H1 (cell line): ENCODE results near the gene FHDC1. TPM values are rescaled to one million over a fixed set of nuclear protein-coding genes. Genes with fewer than 3 reads are reported as not detected.

ENCODE experiments used
- CTCF ChIA-PET: fragments of 300-600 bp; sonication (Branson Sonifier 250); formaldehyde crosslinking; loops from one replicate; lab custom pipeline; 2021; ENCODE audit not compliant: partially characterized antibody; lab: Charles Lee
- POLR2A ChIA-PET: fragments of 300-600 bp; sonication (Branson Sonifier 250); formaldehyde crosslinking; loops from one replicate; lab custom pipeline; 2021; ENCODE audit warnings: inconsistent platforms; ENCODE audit not compliant: partially characterized antibody; lab: Charles Lee
- DNase-seq, 2 experiments: peaks; one replicate each; pipeline versions ENCODE4 v3.0.0 to v3.0.0-alpha.2; 2010 to 2022; ENCODE audit warnings: low spot score in 2 of 2, low read depth in 1 of 2, mixed read lengths in 1 of 2
- FAIRE-seq: peaks from 2 replicates; lab custom pipeline; 2011; peaks lifted over from hg19 to GRCh38; lab: Jason Lieb, UNC
- H2AFZ ChIP-seq: 2 replicates; pipeline ENCODE4 v1.8.1; 2012; ENCODE audit warnings: low read length, inconsistent platforms
- H2AK5ac ChIP-seq: 2 replicates; pipeline ENCODE4 v1.6.1; 2013; ENCODE audit warnings: low read depth, low read length
- H2BK120ac ChIP-seq: replicated peaks from 2 replicates; pipeline ENCODE3; 2013; ENCODE audit warnings: low read depth, low read length, inconsistent platforms
- H2BK12ac ChIP-seq: 2 replicates; pipeline ENCODE4 v1.6.1; 2013; ENCODE audit warnings: low read depth, low read length
- H2BK15ac ChIP-seq: 2 replicates; pipeline ENCODE4 v1.6.1; 2013; ENCODE audit warnings: low read length
- H2BK20ac ChIP-seq: 2 replicates; pipeline ENCODE4 v1.6.1; 2013; ENCODE audit warnings: low read length
- H2BK5ac ChIP-seq: 2 replicates; pipeline ENCODE4 v1.6.1; 2013; ENCODE audit warnings: low read depth, low read length
- H3K14ac ChIP-seq: 2 replicates; pipeline ENCODE4 v1.6.1; 2013; ENCODE audit warnings: inconsistent platforms; ENCODE audit not compliant: insufficient read length
- H3K18ac ChIP-seq: 2 replicates; pipeline ENCODE4 v1.6.1; 2013; ENCODE audit warnings: low read length; ENCODE audit errors: extremely low read depth
- H3K23ac ChIP-seq: 2 replicates; pipeline ENCODE4 v1.6.1; 2013; ENCODE audit warnings: inconsistent platforms; ENCODE audit not compliant: insufficient read length
- H3K23me2 ChIP-seq: 2 replicates; pipeline ENCODE4 v1.6.1; 2013; ENCODE audit warnings: low read depth, low read length
- H3K27ac ChIP-seq: 2 replicates; pipeline ENCODE4 v1.6.1; 2011; ENCODE audit warnings: low read depth, low read length, inconsistent platforms
- H3K27me3 ChIP-seq, 4 experiments: replicated peaks in 1 of 4; 1 replicate in 1 of 4; 2 replicates in 3 of 4; pipeline versions ENCODE4 v1.6.1 to v1.8.1; 2011 to 2013; ENCODE audit warnings: low read length in 3 of 4, mild to moderate bottlenecking in 3 of 4, inconsistent platforms in 2 of 4, mixed read lengths in 2 of 4, moderate library complexity in 1 of 4; ENCODE audit not compliant: control insufficient read depth in 3 of 4, insufficient read depth in 3 of 4; ENCODE audit errors: extremely low read depth in 1 of 4
- H3K36me3 ChIP-seq, 4 experiments: 2 replicates each; pipeline versions ENCODE4 v1.6.1 to v1.8.1; 2011 to 2013; ENCODE audit warnings: mild to moderate bottlenecking in 4 of 4, low read length in 3 of 4, moderate library complexity in 2 of 4, control low read depth in 1 of 4, inconsistent platforms in 1 of 4; ENCODE audit not compliant: insufficient read depth in 4 of 4, control insufficient read depth in 2 of 4
- H3K4ac ChIP-seq: replicated peaks from 2 replicates; pipeline ENCODE3; 2013; ENCODE audit warnings: low read length, low read depth, mixed read lengths, inconsistent platforms; ENCODE audit not compliant: insufficient read length
- H3K4me1 ChIP-seq, 4 experiments: replicated peaks in 1 of 4; 1 replicate in 1 of 4; 2 replicates in 3 of 4; pipeline versions ENCODE4 v1.6.1 to v1.8.1; 2011 to 2013; ENCODE audit warnings: low read length in 3 of 4, inconsistent platforms in 2 of 4, mixed read lengths in 1 of 4; ENCODE audit not compliant: insufficient read depth in 4 of 4, control insufficient read depth in 3 of 4
- H3K4me2 ChIP-seq, 2 experiments: 2 replicates each; pipeline versions ENCODE4 v1.6.1 to v1.8.1; 2011 to 2013; ENCODE audit warnings: low read depth in 2 of 2, low read length in 2 of 2, control low read depth in 1 of 2, inconsistent platforms in 1 of 2, mild to moderate bottlenecking in 1 of 2; ENCODE audit not compliant: insufficient read depth in 1 of 2
- H3K4me3 ChIP-seq, 4 experiments: fragments of 200-600, 300-600 bp in 1 of 4; sonication (generic), shearing (Covaris generic), sonication (Bioruptor Twin) in 1 of 4; 2 replicates each; pipeline versions ENCODE4 v1.5.1 to v1.8.1; 2011 to 2016; ENCODE audit warnings: low read length in 4 of 4, low read depth in 3 of 4, control low read depth in 2 of 4, inconsistent platforms in 2 of 4, mild to moderate bottlenecking in 2 of 4, mixed read lengths in 1 of 4, moderate library complexity in 1 of 4; ENCODE audit not compliant: insufficient read depth in 2 of 4; ENCODE audit errors: extremely low read depth in 1 of 4
- H3K56ac ChIP-seq: replicated peaks from 2 replicates; pipeline ENCODE3; 2013; ENCODE audit warnings: low read depth, mild to moderate bottlenecking, mixed read lengths, low read length, inconsistent platforms; ENCODE audit not compliant: insufficient read length
- H3K79me1 ChIP-seq: 2 replicates; pipeline ENCODE4 v1.6.1; 2013; ENCODE audit warnings: low read depth, low read length, control low read depth
- H3K79me2 ChIP-seq, 2 experiments: 2 replicates each; pipeline versions ENCODE4 v1.6.1 to v1.8.1; 2012 to 2013; ENCODE audit warnings: low read length in 2 of 2, mild to moderate bottlenecking in 2 of 2, inconsistent platforms in 1 of 2; ENCODE audit not compliant: insufficient read depth in 2 of 2, control insufficient read depth in 1 of 2
- H3K9ac ChIP-seq, 4 experiments: replicated peaks in 1 of 4; 1 replicate in 1 of 4; 2 replicates in 3 of 4; pipeline versions ENCODE4 v1.6.1 to v1.8.1; 2011 to 2013; ENCODE audit warnings: low read depth in 3 of 4, low read length in 3 of 4, control low read depth in 2 of 4, mild to moderate bottlenecking in 2 of 4, moderate library complexity in 2 of 4, inconsistent platforms in 1 of 4; ENCODE audit errors: extremely low read depth in 1 of 4
- H3K9me3 ChIP-seq, 2 experiments: 2 replicates each; pipeline versions ENCODE4 v1.6.1 to v1.8.1; 2012 to 2013; ENCODE audit warnings: mild to moderate bottlenecking in 2 of 2, moderate library complexity in 2 of 2, control low read depth in 1 of 2, inconsistent platforms in 1 of 2, low read depth in 1 of 2, low read length in 1 of 2, mixed read lengths in 1 of 2; ENCODE audit not compliant: insufficient read depth in 2 of 2
- H4K20me1 ChIP-seq, 2 experiments: replicated peaks in 1 of 2; 2 replicates each; pipeline versions ENCODE3 to v1.8.1; 2011 to 2013; ENCODE audit warnings: inconsistent platforms in 2 of 2, low read length in 2 of 2, mild to moderate bottlenecking in 1 of 2; ENCODE audit not compliant: insufficient read depth in 2 of 2, control insufficient read depth in 1 of 2
- H4K5ac ChIP-seq: 2 replicates; pipeline ENCODE4 v1.6.1; 2013; ENCODE audit warnings: low read length, low read depth, mixed read lengths, inconsistent platforms; ENCODE audit not compliant: insufficient read length
- H4K8ac ChIP-seq: 2 replicates; pipeline ENCODE4 v1.8.0; 2013; ENCODE audit warnings: mild to moderate bottlenecking, moderate library complexity, low read length, inconsistent platforms; ENCODE audit not compliant: insufficient read depth; ENCODE audit errors: extremely low read depth
- H4K91ac ChIP-seq: replicated peaks from 2 replicates; pipeline ENCODE3; 2013; ENCODE audit warnings: low read length, mixed read lengths, inconsistent platforms; ENCODE audit not compliant: insufficient read length
- CEBPB ChIP-seq: IDR thresholded peaks from 2 replicates; pipeline ENCODE4 v1.6.1; 2012; ENCODE audit warnings: low read depth, low read length
- CTCF ChIP-seq, 3 experiments: IDR thresholded peaks; 1 replicate in 2 of 3; 2 replicates in 1 of 3; pipeline versions ENCODE4 v1.5.1 to v1.6.1; 2011; ENCODE audit warnings: low read length in 3 of 3, mild to moderate bottlenecking in 3 of 3, inconsistent platforms in 2 of 3, low read depth in 1 of 3, moderate library complexity in 1 of 3; ENCODE audit not compliant: insufficient read depth in 1 of 3; ENCODE audit errors: control extremely low read depth in 1 of 3
- EGR1 ChIP-seq: IDR thresholded peaks from 2 replicates; pipeline ENCODE4 v1.6.1; 2011; ENCODE audit warnings: low read depth, low read length, borderline replicate concordance
- FOSL1 ChIP-seq: IDR thresholded peaks from 2 replicates; pipeline ENCODE4 v1.6.1; 2011; ENCODE audit warnings: mild to moderate bottlenecking, low read depth, low read length, moderate library complexity; ENCODE audit not compliant: insufficient read depth
- KDM5A ChIP-seq: fragments of 200-600 bp; IDR thresholded peaks from 2 replicates; pipeline ENCODE4 v1.7.1; 2012; ENCODE audit warnings: mild to moderate bottlenecking, low read length, inconsistent platforms, mixed read lengths
- MAFK ChIP-seq: IDR thresholded peaks from 2 replicates; pipeline ENCODE4 v1.6.1; 2012; ENCODE audit warnings: low read depth, mild to moderate bottlenecking, improper control_type of control experiment, low read length
- NRF1 ChIP-seq: IDR thresholded peaks from 2 replicates; pipeline ENCODE4 v1.6.1; 2011; ENCODE audit warnings: mild to moderate bottlenecking, low read depth, low read length, improper control_type of control experiment
- RBBP5 ChIP-seq: IDR thresholded peaks from 2 replicates; pipeline ENCODE4 v1.7.1; 2012; ENCODE audit warnings: low read depth, mild to moderate bottlenecking, inconsistent platforms, low read length, moderate library complexity, borderline replicate concordance
- RFX5 ChIP-seq: IDR thresholded peaks from 2 replicates; pipeline ENCODE4 v1.6.1; 2011; ENCODE audit warnings: low read depth, low read length, improper control_type of control experiment, borderline replicate concordance
- TAF1 ChIP-seq: IDR thresholded peaks from 2 replicates; pipeline ENCODE4 v1.6.1; 2011; ENCODE audit warnings: mild to moderate bottlenecking, low read depth, low read length
- WGBS, 2 experiments: shearing (Covaris generic) in 1 of 2; methylation state at CpG; one replicate each; pipeline versions ENCODE4 v1.1.6 to v1.1.7; 2013 to 2015; ENCODE audit warnings: low lambda C conversion rate in 2 of 2, mixed read lengths in 2 of 2, inconsistent platforms in 1 of 2, low coverage in 1 of 2, missing lambda C conversion rate in 1 of 2; ENCODE audit not compliant: insufficient replicate concordance in 2 of 2, insufficient coverage in 1 of 2, insufficient read length in 1 of 2; ENCODE audit errors: extremely low coverage in 1 of 2, missing lambda C conversion rate in 1 of 2; 5-methylcytosine and 5-hydroxymethylcytosine counted together
- polyA plus RNA-seq, 7 experiments: library from polyadenylated mRNA; depleted of rRNA in 3 of 7; stranded (reverse) in 5 of 7; unstranded in 2 of 7; fragments of >200 nt in 5 of 7; fragments of 200-250 nt in 2 of 7; gene quantifications; 1 replicate in 5 of 7; 2 replicates in 1 of 7; 4 replicates in 1 of 7; pipeline versions ENCODE4 v1.2.1 to v1.2.3, GENCODE V29; 2011 to 2013; ENCODE audit warnings: missing spikeins in 2 of 7, mixed read lengths in 2 of 7
- total RNA-seq: library from RNA; stranded (reverse); fragmentation: NEBNext Ultra II Directional; extraction: Animal tissue kit (Norgen Biotek cat#: 25700); gene quantifications from 2 replicates; pipeline ENCODE4 v1.2.1, GENCODE V29; 2021
- TF ChIP-seq, protein P1 (sequence below): IDR thresholded peaks from 2 replicates; pipeline ENCODE4 v1.6.1; 2011; ENCODE audit warnings: low read length, improper control_type of control experiment

The FHDC1 gene
- total and polyA plus RNA-seq, 2 of the 8 experiments (the other 6 are each of a cell fraction or from before 2014, with no cell fraction given): 6.4 to 28.6 TPM

DNA sequence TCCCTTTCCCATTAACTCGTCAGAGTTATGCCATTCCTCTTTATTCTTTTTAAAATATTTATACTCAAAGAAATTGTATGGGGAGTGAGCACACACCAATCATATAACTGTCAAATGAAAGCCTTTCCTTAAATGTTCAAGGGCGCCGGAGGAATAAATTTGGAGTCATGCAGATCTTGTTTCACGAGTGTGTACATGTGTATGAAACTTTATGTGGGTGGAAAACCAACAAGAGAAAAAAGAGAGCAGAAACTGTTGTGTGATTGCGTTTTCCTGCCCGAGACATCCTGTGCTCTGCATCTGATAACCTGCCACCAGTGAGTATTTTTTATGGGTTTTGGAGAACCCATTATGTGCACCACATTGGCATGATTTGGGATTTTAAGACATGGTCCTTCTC lies 88.3 kb downstream of the FHDC1 start:
- Histone ChIP-seq H3K79me1 (no peaks in the 10 kb centered on the region), H3K4me2 (no peak overlapping the region), H2BK12ac (no peak overlapping the region), H3K14ac (no peak overlapping the region), H3K18ac (no peak overlapping the region), H3K4ac (no peak overlapping the region), H2AK5ac (no peak overlapping the region), H3K27ac (no peak overlapping the region), H2BK20ac (no peak overlapping the region), H3K23me2 (peaks cover 5% of the 10 kb centered on the region; the same call in 1 of the 2 replicates), H4K20me1 (peaks cover 0 to 3% of the 10 kb centered on the region in 2 experiments), H3K4me1 (peaks cover 0 to 10% (median 2%) of the 10 kb centered on the region in 4 experiments; a peak in 5 of 7 replicates), H3K36me3 (no peaks in the 10 kb centered on the region; a peak in 1 of 8 replicates), H2BK120ac (no peak overlapping the region), H3K56ac (no peak overlapping the region), H3K79me2 (peaks cover 0 to 4% of the 10 kb centered on the region in 2 experiments; a peak in 1 of 4 replicates), H4K5ac (no peak overlapping the region), H2BK15ac (no peak overlapping the region), H3K23ac (no peak overlapping the region), H4K8ac (no peak overlapping the region), H3K4me3 (no peak overlapping the region), H2BK5ac (no peak overlapping the region), H3K27me3 (no peaks in the 10 kb centered on the region; a peak in 1 of 7 replicates), H3K9me3 (peaks cover 16% of the 10 kb centered on the region in 2 experiments), H3K9ac (no peak overlapping the region), H4K91ac (no peak overlapping the region), H2AFZ (no peak overlapping the region)
- ChIA-PET CTCF (no interaction called here), POLR2A (no interaction called here)
- no peak for FAIRE-seq
- no peak for DNase-seq
- 93% methylated on average over 6 of the region's 6 CpGs; no CpG with 5 or more reads in 1 of the 2 experiments for WGBS, 2 experiments
- TF ChIP-seq, protein P1, sequence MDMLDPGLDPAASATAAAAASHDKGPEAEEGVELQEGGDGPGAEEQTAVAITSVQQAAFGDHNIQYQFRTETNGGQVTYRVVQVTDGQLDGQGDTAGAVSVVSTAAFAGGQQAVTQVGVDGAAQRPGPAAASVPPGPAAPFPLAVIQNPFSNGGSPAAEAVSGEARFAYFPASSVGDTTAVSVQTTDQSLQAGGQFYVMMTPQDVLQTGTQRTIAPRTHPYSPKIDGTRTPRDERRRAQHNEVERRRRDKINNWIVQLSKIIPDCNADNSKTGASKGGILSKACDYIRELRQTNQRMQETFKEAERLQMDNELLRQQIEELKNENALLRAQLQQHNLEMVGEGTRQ: no peak
- TF ChIP-seq FOSL1 (no peak), MAFK (no peak), RFX5 (no peak), CEBPB (no peak), NRF1 (no peak), CTCF (IDR thresholded peaks at IDR 0.05; ENCODE audit: control extremely low read depth in 1 of 3, insufficient read depth in 1 of 3, low read depth in 1 of 3, low read length in 3 of 3) (no peak), EGR1 (no peak), TAF1 (no peak), KDM5A (no peak), RBBP5 (no peak)
